Tibial nerve (tissue), 3 donors: ENCODE data around the gene GNAT1.

ENCODE experiments used
- POLR2A ChIP-seq, 2 donors: fragments of 450-650 bp; IDR thresholded peaks; one replicate each; pipeline ENCODE4 v1.6.1; 2017; ENCODE audit warnings: antibody characterized with exemption in 2 of 2, mild to moderate bottlenecking in 2 of 2, moderate library complexity in 2 of 2
- TF ChIP-seq, protein P1 (sequence below), 5 experiments: fragments of 200-600 bp in 3 of 5; fragments of 450-650 bp in 2 of 5; sonication (generic) in 3 of 5; IDR thresholded peaks; one replicate each; pipeline ENCODE4 v1.5.1; 2016 to 2019; ENCODE audit warnings: antibody characterized with exemption in 5 of 5, mild to moderate bottlenecking in 3 of 5, moderate library complexity in 2 of 5

DNA sequence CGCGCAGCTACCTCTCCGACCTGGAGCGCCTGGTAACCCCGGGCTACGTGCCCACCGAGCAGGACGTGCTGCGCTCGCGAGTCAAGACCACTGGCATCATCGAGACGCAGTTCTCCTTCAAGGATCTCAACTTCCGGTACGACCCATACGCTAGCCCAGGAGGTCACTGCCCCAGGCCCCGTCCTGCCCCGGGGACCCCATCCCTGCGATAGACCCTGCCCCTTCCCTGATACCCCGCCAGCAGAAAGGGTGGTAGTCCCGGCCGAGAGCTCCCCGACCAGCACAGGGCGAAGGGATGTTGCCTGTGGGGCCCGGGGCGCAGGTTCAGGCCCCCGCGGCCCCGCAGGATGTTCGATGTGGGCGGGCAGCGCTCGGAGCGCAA lies 2.3 kb downstream of the GNAT1 start:
- TF ChIP-seq POLR2A (IDR thresholded peaks at IDR 0.05) = no peak
- TF ChIP-seq, protein P1, sequence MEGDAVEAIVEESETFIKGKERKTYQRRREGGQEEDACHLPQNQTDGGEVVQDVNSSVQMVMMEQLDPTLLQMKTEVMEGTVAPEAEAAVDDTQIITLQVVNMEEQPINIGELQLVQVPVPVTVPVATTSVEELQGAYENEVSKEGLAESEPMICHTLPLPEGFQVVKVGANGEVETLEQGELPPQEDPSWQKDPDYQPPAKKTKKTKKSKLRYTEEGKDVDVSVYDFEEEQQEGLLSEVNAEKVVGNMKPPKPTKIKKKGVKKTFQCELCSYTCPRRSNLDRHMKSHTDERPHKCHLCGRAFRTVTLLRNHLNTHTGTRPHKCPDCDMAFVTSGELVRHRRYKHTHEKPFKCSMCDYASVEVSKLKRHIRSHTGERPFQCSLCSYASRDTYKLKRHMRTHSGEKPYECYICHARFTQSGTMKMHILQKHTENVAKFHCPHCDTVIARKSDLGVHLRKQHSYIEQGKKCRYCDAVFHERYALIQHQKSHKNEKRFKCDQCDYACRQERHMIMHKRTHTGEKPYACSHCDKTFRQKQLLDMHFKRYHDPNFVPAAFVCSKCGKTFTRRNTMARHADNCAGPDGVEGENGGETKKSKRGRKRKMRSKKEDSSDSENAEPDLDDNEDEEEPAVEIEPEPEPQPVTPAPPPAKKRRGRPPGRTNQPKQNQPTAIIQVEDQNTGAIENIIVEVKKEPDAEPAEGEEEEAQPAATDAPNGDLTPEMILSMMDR (IDR thresholded peaks at IDR 0.05) = no peak
